ENCODE data around the gene QARS1. TPM values are rescaled to one million over a fixed set of nuclear protein-coding genes. Genes with fewer than 3 reads are reported as not detected.

The QARS1 gene
- total and polyA plus RNA-seq, 2 of the 13 experiments (the other 11 are each of a cell fraction or from before 2014, with no cell fraction given), result 307 to 327 TPM

DNA sequence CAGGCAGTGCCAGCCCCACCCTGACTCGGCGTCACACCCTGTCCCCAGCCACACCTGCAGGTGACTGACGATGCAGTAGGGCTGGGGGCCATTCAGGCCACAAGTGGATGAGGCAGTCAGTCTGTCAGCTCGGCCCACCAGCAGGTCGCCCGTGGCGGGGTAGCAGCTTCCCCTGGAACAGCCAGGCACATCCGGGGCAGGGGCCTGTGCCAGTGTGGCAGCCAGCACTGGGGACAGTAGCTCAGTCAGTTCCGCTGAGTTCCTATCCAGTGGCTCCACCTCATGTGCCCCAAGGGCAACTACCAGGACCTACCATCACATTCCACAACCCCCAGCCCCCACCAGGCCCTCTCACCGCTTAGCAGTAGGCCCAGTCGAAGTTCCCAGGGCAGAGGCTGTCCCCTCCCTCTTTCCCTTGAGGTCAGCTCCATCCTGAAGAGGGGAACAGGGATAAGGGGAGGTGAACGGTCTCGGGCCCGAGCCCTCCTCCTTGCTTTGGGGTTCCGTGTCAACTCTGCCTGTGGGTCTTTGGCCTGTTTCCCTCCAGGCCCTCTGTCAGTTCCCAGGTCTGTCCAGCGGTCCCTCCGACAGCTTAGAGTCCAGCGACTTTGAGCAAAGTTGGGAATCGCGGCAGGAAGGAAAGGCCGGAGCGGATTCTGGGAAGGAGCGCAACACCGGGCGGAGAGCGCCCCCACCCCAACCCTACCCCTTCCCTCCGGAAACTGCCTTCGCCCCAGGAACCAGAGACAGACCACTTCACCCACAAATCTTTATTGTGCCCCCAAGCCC, 28.1 kb upstream of the QARS1 start, which contains the start of gene LAMB2 (continued):
- TF ChIP-seq, protein P1, sequence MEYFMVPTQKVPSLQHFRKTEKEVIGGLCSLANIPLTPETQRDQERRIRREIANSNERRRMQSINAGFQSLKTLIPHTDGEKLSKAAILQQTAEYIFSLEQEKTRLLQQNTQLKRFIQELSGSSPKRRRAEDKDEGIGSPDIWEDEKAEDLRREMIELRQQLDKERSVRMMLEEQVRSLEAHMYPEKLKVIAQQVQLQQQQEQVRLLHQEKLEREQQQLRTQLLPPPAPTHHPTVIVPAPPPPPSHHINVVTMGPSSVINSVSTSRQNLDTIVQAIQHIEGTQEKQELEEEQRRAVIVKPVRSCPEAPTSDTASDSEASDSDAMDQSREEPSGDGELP (IDR thresholded peaks at IDR 0.05; ENCODE audit: borderline replicate concordance, low read depth), result peak; percentile 3; the same call in 1 of the 2 replicates
- 0 out of 2 replicates have a peak, but pooled peaks have one; percentile 54 for TF ChIP-seq ZC3H13 (CRISPR knock-in tag; IDR thresholded peaks at IDR 0.05)
- TF ChIP-seq, protein P2, sequence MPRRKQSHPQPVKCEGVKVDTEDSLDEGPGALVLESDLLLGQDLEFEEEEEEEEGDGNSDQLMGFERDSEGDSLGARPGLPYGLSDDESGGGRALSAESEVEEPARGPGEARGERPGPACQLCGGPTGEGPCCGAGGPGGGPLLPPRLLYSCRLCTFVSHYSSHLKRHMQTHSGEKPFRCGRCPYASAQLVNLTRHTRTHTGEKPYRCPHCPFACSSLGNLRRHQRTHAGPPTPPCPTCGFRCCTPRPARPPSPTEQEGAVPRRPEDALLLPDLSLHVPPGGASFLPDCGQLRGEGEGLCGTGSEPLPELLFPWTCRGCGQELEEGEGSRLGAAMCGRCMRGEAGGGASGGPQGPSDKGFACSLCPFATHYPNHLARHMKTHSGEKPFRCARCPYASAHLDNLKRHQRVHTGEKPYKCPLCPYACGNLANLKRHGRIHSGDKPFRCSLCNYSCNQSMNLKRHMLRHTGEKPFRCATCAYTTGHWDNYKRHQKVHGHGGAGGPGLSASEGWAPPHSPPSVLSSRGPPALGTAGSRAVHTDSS (CRISPR knock-in tag; conservative IDR thresholded peaks at IDR 0.05), result no peak
- no peak for TF ChIP-seq SRSF9 (IDR thresholded peaks at IDR 0.05; ENCODE audit: borderline replicate concordance, insufficient read depth, low read depth, low read length, poor library complexity, severe bottlenecking)
- TF ChIP-seq ZNF775 (CRISPR knock-in tag; IDR thresholded peaks at IDR 0.05; ENCODE audit: borderline replicate concordance), result no peak
- TF ChIP-seq, protein P3, sequence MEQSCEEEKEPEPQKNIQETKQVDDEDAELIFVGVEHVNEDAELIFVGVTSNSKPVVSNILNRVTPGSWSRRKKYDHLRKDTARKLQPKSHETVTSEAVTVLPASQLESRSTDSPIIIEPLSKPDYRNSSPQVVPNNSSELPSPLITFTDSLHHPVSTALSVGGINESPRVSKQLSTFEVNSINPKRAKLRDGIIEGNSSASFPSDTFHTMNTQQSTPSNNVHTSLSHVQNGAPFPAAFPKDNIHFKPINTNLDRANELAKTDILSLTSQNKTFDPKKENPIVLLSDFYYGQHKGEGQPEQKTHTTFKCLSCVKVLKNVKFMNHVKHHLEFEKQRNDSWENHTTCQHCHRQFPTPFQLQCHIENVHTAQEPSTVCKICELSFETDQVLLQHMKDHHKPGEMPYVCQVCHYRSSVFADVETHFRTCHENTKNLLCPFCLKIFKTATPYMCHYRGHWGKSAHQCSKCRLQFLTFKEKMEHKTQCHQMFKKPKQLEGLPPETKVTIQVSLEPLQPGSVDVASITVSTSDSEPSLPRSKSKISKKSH (CRISPR knock-in tag; IDR thresholded peaks at IDR 0.05; ENCODE audit: borderline replicate concordance), result peak; percentile 14; the same call in 1 of the 2 replicates
- no peak for TF ChIP-seq KLF6 (CRISPR knock-in tag; IDR thresholded peaks at IDR 0.05)
- TF ChIP-seq HNF4A (CRISPR knock-in tag; IDR thresholded peaks at IDR 0.05), result peak; percentile 70
- no peak for TF ChIP-seq ONECUT2 (CRISPR knock-in tag; IDR thresholded peaks at IDR 0.05)
- TF ChIP-seq DMAP1 (CRISPR knock-in tag; IDR thresholded peaks at IDR 0.05), result no peak; the same call in 1 of the 2 replicates
- TF ChIP-seq, protein P4, sequence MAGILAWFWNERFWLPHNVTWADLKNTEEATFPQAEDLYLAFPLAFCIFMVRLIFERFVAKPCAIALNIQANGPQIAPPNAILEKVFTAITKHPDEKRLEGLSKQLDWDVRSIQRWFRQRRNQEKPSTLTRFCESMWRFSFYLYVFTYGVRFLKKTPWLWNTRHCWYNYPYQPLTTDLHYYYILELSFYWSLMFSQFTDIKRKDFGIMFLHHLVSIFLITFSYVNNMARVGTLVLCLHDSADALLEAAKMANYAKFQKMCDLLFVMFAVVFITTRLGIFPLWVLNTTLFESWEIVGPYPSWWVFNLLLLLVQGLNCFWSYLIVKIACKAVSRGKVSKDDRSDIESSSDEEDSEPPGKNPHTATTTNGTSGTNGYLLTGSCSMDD (CRISPR knock-in tag; IDR thresholded peaks at IDR 0.05), result no peak
- TF ChIP-seq TARDBP (CRISPR knock-in tag; IDR thresholded peaks at IDR 0.05), result 0 out of 2 replicates have a peak, but pooled peaks have one; percentile 83
- peak; percentile 76; the same call in 1 of the 2 replicates for TF ChIP-seq ZNF780A (CRISPR knock-in tag; IDR thresholded peaks at IDR 0.05)
- peak; percentile 21; the same call in 1 of the 2 replicates for TF ChIP-seq ZBTB8A (CRISPR knock-in tag; IDR thresholded peaks at IDR 0.05; ENCODE audit: borderline replicate concordance, low read depth)
- TF ChIP-seq, protein P5, sequence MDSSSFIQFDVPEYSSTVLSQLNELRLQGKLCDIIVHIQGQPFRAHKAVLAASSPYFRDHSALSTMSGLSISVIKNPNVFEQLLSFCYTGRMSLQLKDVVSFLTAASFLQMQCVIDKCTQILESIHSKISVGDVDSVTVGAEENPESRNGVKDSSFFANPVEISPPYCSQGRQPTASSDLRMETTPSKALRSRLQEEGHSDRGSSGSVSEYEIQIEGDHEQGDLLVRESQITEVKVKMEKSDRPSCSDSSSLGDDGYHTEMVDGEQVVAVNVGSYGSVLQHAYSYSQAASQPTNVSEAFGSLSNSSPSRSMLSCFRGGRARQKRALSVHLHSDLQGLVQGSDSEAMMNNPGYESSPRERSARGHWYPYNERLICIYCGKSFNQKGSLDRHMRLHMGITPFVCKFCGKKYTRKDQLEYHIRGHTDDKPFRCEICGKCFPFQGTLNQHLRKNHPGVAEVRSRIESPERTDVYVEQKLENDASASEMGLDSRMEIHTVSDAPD (CRISPR knock-in tag; IDR thresholded peaks at IDR 0.05), result peak; percentile 74; the same call in 1 of the 2 replicates
- peak; percentile 65; the same call in 1 of the 2 replicates for TF ChIP-seq ZNF558 (CRISPR knock-in tag; IDR thresholded peaks at IDR 0.05; ENCODE audit: borderline replicate concordance)
- no peak for TF ChIP-seq GATAD1 (CRISPR knock-in tag; IDR thresholded peaks at IDR 0.05)
- TF ChIP-seq KDM5B (CRISPR knock-in tag; IDR thresholded peaks at IDR 0.05; ENCODE audit: borderline replicate concordance), result peak; percentile 65; the same call in 1 of the 2 replicates
- no peak for TF ChIP-seq ZNF460 (CRISPR knock-in tag; IDR thresholded peaks at IDR 0.05; ENCODE audit: borderline replicate concordance)
- TF ChIP-seq, protein P6, sequence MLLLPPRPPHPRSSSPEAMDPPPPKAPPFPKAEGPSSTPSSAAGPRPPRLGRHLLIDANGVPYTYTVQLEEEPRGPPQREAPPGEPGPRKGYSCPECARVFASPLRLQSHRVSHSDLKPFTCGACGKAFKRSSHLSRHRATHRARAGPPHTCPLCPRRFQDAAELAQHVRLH (CRISPR knock-in tag; IDR thresholded peaks at IDR 0.05; ENCODE audit: borderline replicate concordance, low read depth), result peak; percentile 63; the same call in 1 of the 2 replicates
- TF ChIP-seq KMT2B (CRISPR knock-in tag; IDR thresholded peaks at IDR 0.05), result no peak
- TF ChIP-seq RFXAP (CRISPR knock-in tag; IDR thresholded peaks at IDR 0.05; ENCODE audit: borderline replicate concordance), result peak; percentile 44
